Measurements from ENCODE around the gene IRF7. TPM values are rescaled to one million over a fixed set of nuclear protein-coding genes. Genes with fewer than 3 reads are reported as not detected.

Gene IRF7
- total RNA-seq, 1 donor from 2014 or later, result 40.8 TPM

DNA sequence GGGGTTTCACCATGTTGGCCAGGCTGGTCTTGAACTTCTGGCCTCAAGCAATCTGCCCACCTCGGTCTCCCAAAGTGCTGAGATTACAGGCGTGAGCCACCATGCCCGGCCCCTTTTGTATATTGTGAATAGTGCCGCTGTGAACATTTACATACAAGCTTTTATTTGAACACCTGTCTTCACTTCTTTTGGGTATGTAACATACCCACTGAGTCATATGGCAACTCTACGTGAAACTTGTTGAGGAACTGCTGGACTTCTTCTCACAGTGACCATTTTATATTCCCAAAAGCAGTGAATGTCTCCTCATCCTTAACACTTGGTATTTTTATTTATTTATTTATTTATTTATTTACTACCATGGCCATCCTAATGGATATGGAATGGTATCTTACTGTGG, 15.1 kb upstream of the IRF7 start:
- TF ChIP-seq, protein P1, sequence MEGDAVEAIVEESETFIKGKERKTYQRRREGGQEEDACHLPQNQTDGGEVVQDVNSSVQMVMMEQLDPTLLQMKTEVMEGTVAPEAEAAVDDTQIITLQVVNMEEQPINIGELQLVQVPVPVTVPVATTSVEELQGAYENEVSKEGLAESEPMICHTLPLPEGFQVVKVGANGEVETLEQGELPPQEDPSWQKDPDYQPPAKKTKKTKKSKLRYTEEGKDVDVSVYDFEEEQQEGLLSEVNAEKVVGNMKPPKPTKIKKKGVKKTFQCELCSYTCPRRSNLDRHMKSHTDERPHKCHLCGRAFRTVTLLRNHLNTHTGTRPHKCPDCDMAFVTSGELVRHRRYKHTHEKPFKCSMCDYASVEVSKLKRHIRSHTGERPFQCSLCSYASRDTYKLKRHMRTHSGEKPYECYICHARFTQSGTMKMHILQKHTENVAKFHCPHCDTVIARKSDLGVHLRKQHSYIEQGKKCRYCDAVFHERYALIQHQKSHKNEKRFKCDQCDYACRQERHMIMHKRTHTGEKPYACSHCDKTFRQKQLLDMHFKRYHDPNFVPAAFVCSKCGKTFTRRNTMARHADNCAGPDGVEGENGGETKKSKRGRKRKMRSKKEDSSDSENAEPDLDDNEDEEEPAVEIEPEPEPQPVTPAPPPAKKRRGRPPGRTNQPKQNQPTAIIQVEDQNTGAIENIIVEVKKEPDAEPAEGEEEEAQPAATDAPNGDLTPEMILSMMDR (conservative IDR thresholded peaks at IDR 0.05; ENCODE audit: low read depth, low read length), result no peak
- no peak overlapping the region for H3K4me3 ChIP-seq (ENCODE audit: low read depth, low read length)
- no peak for DNase-seq (ENCODE audit: low read depth)

DNA sequence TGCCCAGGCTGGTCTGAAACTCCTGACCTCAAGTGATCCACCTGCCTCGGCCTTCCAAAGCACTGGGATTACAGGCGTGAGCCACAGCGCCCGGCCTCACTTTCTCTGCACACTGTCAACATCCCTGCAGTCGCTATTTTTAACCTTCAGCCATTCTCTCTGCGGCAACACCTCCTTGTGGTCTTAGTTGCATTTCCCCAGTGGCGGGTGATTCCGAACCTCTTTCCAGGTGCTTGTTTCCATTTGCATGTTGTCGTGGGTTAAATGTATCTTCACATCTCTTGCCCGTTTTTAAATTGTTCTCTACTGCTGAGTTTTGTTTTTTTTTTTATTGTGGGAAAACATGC, 13.5 kb upstream of the IRF7 start:
- H3K4me3 ChIP-seq (ENCODE audit: low read depth, low read length), result no peak overlapping the region
- DNase-seq (ENCODE audit: low read depth), result no peak
- TF ChIP-seq, protein P1 (conservative IDR thresholded peaks at IDR 0.05; ENCODE audit: low read depth, low read length), result no peak

DNA sequence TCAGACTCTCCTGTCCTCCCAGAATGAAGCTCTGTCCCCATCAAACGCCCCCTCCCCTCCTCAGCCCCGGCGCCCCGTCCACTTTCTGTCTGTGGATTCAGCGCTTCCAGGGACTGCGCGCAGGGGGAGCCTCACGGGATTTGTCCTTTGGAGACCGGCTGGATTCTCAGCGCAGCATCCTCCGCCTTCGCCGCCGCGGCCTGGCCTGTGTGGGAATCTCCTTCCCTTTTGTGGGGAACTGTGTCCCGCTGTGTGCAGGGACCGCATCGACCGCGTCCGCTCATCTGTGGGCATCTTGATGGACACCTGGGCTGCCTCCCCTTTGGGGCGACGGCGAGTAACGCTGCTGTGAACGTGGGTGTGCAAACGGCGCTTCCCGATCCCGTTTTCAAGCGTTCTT, 12.3 kb upstream of the IRF7 start:
- no peak overlapping the region for H3K4me3 ChIP-seq (ENCODE audit: low read depth, low read length)
- no peak for DNase-seq (ENCODE audit: low read depth)
- TF ChIP-seq, protein P1 (conservative IDR thresholded peaks at IDR 0.05; ENCODE audit: low read depth, low read length), result no peak

DNA sequence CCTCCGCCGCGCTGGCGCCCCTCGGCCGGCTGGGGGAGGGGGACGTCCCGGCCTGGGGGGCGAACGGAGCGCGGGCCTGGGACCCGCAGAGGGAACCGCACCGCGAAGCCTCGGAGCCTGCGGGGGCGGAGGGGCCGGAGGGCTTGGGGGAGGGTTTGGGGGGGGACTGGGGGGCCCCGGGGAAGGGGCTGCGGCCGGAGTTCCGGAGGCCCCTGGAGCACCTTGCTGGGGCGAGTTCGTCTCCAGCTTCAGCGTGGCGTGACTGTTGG, 11.5 kb upstream of the IRF7 start:
- TF ChIP-seq, protein P1 (conservative IDR thresholded peaks at IDR 0.05; ENCODE audit: low read depth, low read length), result no peak
- H3K4me3 ChIP-seq (ENCODE audit: low read depth, low read length), result no peak overlapping the region
- no peak for DNase-seq (ENCODE audit: low read depth)

DNA sequence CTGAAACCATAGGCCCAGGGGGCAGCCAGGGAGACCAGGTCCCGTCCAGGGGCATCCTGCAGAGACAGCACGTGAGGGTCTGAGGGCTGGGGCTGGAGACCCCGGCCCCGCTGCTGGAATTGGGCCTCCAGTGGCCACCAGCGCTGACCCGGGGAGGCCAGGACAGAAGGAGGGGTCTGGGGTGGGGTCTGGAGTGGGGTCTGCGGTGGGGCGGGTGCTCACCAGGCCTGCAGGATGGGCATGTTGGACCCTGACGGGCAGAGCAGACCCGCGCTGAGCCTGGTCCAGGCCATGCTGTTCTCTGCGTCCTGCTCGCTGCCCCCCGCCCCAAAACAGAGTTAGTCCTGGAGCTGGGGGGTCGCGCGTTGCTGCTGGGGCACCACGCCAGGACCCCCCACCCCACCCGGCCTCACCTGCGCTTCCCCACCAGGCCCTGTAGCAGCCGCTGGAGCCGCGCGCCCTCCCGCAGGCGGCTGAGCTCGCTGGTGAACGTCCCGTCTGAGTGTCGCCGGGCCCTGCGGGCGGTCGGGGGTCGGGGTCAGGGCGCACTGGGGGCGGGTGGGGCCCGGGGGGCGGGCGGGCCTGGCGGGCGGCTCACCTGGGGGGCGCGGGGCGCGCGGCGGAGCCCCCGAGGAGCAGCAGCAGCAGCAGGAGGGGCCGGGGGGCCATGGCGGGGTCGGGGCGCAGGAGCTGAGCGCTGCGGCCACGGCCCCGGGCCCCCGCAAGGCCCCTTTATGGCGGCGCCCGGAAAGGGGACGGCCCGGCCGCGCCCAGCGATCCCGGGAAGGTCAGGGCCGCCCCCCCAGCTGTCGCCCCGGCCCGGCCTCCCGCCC, 10.9 kb upstream of the IRF7 start, which contains the start of gene SCT:
Gene SCT, minus strand, starts transcription at position 707 of the 833 bp plus-strand sequence. Its CDS starts 38 bp downstream, at position 669.
- TF ChIP-seq, protein P1 (conservative IDR thresholded peaks at IDR 0.05; ENCODE audit: low read depth, low read length), result no peak
- H3K4me3 ChIP-seq (ENCODE audit: low read depth, low read length), result no peak within 1 kb of the TSS
- no peak for DNase-seq (ENCODE audit: low read depth)

DNA sequence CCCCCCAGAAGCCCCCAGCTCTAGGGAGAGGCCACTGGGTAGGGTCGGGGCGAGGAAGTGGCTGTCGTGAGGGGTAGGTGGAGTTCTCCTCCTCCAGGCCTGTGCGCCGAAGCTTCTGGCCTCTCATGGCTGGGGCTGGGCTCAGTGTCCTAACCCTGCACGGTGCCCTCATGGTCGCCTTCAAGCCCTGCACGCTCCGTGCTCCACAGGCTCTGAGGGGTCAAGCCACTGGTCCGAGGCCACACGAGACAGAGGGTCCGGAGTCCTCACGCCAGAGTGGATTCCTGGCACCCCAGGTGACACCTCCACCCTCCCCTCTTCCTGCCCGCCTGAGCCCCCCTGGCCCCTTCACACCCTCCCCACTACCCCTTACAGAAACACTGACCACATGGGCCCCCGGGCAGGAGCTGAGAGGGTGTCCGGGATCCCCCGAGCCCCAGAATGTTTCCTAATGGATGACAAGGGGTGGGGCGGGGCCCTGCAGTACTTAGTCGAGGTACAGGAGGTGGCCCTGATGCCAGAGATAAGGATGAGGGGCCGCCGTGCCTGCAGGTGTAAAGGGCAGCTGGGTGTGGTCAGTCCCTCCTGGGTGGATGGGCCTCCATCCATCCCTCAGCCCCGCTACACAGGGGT, 10.0 kb upstream of the IRF7 start:
- no peak for DNase-seq (ENCODE audit: low read depth)
- TF ChIP-seq, protein P1 (conservative IDR thresholded peaks at IDR 0.05; ENCODE audit: low read depth, low read length), result no peak

More for the DNA sequence above, 10.0 kb upstream of the IRF7 start:
- no peak overlapping the region for H3K4me3 ChIP-seq (ENCODE audit: low read depth, low read length)
